GM23248 (cell line): ENCODE results near the gene GCNA.

Source experiments
- EZH2 ChIP-seq: fragments of 200-600 bp; sonication (generic); IDR thresholded peaks from 2 replicates; pipeline ENCODE4 v1.6.1; 2018; ENCODE audit warnings: antibody characterized with exemption, mild to moderate bottlenecking; ENCODE audit not compliant: insufficient read depth, poor library complexity, severe bottlenecking
- EZH2phosphoT487 ChIP-seq: fragments of 200-600 bp; sonication (generic); IDR thresholded peaks from 2 replicates; pipeline ENCODE4 v1.6.1; 2018; ENCODE audit warnings: antibody characterized with exemption, moderate library complexity, mild to moderate bottlenecking, low read depth; ENCODE audit not compliant: insufficient read depth

DNA sequence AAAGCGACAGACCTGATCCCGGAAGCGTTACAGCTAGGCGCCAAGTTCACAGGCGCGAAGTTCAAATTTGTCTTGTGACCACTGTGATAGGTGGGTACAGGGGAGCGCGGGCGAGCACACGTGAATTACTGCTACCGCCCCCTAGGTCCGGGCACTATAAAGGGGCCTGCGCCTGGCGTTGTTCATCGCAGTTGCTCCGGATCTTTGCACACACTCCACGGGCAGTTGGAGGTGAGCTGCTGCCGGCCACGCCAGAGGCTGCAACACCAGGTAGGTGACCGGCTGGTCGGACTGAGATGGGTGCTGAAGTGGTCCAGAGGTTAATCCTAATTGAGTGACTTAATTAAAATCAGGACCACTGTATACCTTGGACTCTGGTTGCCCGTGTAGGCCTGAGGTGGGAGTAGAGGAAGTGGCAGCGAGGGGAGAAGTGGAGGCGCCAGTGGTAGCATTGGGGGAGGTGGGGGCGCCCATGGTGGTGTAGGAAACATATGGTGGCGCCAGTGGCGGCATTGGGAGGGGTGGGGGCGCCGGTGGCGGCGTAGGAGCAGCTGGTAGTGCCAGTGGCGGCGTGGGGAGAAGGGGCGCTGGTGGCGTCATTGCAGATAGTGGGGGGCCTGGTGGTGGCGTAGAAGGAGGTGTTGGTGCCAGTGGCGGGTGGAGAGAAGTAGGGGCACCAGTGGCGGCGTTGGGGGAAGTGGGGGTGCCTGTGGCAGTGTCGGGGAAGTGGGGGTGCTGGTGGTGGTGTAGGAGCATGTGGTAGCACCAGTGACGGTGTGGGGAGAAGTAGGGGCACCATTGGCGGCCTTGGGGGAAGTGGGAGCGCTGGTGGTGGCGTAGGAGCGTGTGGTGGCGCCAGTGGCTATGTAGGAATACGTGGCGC is at the start of gene GCNA:
- TF ChIP-seq EZH2phosphoT487: no peak
- no peak for TF ChIP-seq EZH2
